Cardiac septum (tissue), 1 donor: Measurements from ENCODE around the gene SLC35A2. TPM values are rescaled to one million over a fixed set of nuclear protein-coding genes. Genes with fewer than 3 reads are reported as not detected.

Source experiments
- DNase-seq: peaks from one replicate; pipeline ENCODE4 v3.0.0-alpha.2; 2020; ENCODE audit warnings: low spot score
- intact Hi-C: fragments of 100-400 bp; cut with DNase I; formaldehyde crosslinking; loops from one replicate; pipeline ENCODE4 v1.14.0; 2022
- total RNA-seq: library from RNA; stranded (reverse); fragmentation: NEBNext Ultra II Directional; extraction: Animal tissue kit (Norgen Biotek cat#: 25700); gene quantifications from one replicate; pipeline ENCODE4 v1.2.1, GENCODE V29; 2021
- donor health status: DM: no; HTN: no; CAD: no.

SLC35A2 gene
- total RNA-seq, 1 donor from 2014 or later: 13.0 TPM

- DNase-seq: no peak
- intact Hi-C loops: no loop called here
These were observed 23.3 kb upstream of the SLC35A2 start for GRCh38 chrX:48934581-48935300.

GRCh38 chrX:48933757-48934156 is 22.3 kb upstream of the SLC35A2 start:
- intact Hi-C loops: no loop called here
- no peak for DNase-seq

DNA sequence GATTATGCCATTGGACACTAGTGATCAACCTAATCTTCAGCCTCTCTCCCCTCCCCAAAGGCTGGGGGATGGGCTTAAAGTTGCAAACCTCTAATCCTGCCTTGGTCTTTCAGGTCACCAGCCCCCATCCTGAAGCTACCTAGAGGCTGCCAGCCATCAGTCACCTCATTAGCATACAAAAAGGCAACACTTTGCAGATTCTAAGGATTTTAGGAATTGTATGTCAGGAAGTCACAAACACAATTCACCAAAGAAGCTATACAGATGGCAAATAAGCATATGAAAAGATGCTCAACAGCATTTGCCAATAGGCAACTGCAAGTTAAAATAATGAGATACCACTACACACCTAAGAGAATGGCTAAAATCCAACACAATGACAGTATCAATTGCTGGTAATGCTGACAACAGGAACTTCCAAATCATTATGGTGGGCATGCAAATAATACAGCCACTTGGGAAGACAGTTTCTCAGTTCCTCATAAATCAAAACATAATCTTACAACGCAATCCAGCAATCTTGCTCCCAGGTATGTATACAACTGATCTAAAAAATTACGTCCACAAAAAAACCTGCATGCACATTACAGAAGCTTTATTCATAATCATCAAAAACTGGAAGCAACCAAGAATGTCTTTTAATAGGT is 16.4 kb upstream of the SLC35A2 start:
- intact Hi-C loops: no loop called here

GRCh38 chrX:48927123-48927522 is 15.7 kb upstream of the SLC35A2 start:
- intact Hi-C loops: no loop called here
- no peak for DNase-seq

More for the DNA sequence above, 16.4 kb upstream of the SLC35A2 start:
- no peak for DNase-seq

DNA sequence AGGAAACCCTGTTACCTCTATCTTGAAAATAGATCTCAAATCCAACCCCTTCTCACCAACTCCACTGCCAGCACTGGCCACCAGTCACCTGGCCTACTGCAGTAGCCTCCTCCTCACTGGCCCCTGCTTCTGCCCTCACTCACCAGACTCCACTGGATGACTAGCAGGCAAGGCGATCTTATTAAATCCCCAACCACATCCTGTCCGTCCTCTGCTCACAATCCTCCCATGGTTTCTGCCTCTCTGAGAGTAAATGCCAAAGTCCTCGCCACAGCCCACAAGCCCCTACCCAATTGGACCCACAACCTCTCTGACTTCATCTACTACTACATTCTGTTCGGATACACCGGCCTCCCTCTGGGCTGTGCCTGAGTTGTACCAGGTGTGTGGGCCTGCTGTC is 12.8 kb upstream of the SLC35A2 start:
- no peak for DNase-seq
- intact Hi-C loops: no loop called here

DNA sequence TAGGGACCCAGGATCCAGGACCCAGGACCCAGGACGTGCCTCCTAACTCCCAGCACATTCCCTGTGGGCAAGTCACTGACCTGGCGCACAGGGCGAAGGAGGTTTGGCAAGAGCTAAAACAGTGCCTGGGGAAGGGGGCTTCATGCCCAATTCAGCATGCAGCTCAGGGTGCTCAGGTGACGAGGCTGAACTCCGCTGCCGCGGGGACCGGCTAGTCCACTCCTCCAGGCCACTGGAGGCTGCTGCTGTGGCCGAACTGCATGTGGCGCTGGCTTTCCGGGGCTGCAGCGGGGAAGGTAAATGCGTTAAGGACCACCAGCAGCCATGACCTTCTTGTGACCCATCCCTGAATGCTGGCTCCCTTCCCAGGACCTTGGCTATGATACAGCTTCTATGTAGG is 12.3 kb upstream of the SLC35A2 start:
- intact Hi-C loops: no loop called here
- no peak for DNase-seq

DNA sequence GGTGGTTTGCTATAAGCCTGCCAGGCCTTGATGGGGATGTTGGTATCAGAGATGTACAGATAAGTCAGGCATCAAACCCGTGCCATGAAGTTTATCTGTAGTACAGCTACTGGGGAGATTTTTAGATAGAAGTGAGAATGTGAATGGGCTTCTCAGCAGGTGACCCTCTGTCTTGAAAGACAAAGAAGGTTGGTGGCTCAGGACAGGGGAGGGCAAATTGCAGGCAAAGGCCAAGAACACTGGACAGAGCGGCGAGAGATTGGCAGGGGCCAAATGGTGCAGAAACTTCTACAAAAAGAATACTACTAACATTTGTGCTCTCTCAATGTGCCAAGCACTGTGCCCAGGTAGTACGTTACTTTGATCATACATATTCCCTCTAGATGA is 9.3 kb upstream of the SLC35A2 start:
- no peak for DNase-seq
- intact Hi-C loops: no loop called here

- intact Hi-C loops: loop anchor here (5.0 to 10.0 kb wide), 2 partner anchors 37 to 275 kb away; partner anchors contain the start of gene OTUD5
- DNase-seq: no peak
These were observed 8.7 kb upstream of the SLC35A2 start for GRCh38 chrX:48919947-48920717.

DNA sequence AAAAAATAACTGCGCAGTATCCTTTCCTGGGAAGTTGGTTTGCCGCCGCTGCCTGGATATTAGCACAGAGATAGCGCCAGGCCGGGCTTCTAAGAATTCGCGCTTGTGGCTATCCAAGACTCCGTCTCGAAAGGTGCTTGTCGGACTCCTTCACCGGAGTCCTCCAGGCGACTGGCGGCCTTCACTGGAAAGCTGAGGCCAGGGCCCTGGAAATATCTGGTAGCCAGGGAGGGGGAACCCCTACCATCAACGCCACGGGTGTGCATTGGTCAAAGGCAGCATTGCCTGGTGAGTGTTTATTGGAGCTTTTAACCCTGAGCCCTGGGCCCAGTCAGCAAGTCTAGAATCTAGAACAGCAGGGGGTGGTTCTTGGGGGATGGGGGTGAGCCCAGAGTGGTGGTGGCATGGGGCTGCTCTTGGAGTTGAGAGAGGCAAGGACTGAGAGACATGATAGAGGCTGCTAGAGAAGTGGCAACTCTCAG is 8.0 kb upstream of the SLC35A2 start:
- intact Hi-C loops: loop anchor here (5.0 to 10.0 kb wide), 2 partner anchors 38 to 275 kb away; partner anchors contain the start of gene OTUD5
- DNase-seq: no peak

- DNase-seq: peak; percentile 95
- intact Hi-C loops: loop anchor here (5.0 to 10.0 kb wide), 2 partner anchors 39 to 274 kb away; partner anchors contain the start of gene OTUD5
These were observed 7.3 kb upstream of the SLC35A2 start, which contains the start of gene PIM2 for GRCh38 chrX:48918643-48919340. PIM2 (minus strand) TSS chrX:48919024; CDS start chrX:48918834, 190 bp downstream.

DNA sequence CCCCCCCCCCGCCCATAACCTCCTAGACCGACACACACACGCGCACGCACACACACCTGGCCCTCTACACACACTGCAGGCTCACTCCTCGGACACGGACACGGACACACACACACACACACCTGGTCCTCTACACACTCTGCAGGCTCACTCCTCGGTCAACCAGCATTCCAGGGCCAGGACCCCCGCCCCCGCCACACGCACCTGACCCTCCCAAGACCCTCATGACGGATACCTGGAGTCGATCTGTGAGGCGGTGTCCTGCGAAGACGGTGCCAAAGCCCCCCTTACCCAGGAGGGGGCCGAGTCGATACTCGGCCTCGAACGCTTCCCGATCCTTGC is 6.8 kb upstream of the SLC35A2 start:
- intact Hi-C loops: loop anchor here (5.0 to 10.0 kb wide), 2 partner anchors 39 to 273 kb away; partner anchors contain the start of gene OTUD5

GRCh38 chrX:48917139-48918001 is 5.9 kb upstream of the SLC35A2 start:
- peak; percentile 94 for DNase-seq

More for the DNA sequence above, 6.8 kb upstream of the SLC35A2 start:
- DNase-seq: no peak

GRCh38 chrX:48914593-48915493 is 3.4 kb upstream of the SLC35A2 start:
- intact Hi-C loops: loop anchor here (5.0 to 10.0 kb wide), 3 partner anchors 42 to 270 kb away; partner anchors contain the start of gene OTUD5

More at GRCh38 chrX:48917139-48918001, 5.9 kb upstream of the SLC35A2 start:
- intact Hi-C loops: loop anchor here (5.0 to 10.0 kb wide), 2 partner anchors 40 to 273 kb away; partner anchors contain the start of gene OTUD5

GRCh38 chrX:48913605-48914366 is 2.3 kb upstream of the SLC35A2 start:
- intact Hi-C loops: loop anchor here (5.0 to 10.0 kb wide), 2 partner anchors 176 to 269 kb away; no protein-coding TSS in a partner anchor
- DNase-seq: no peak

More at GRCh38 chrX:48914593-48915493, 3.4 kb upstream of the SLC35A2 start:
- no peak for DNase-seq

DNA sequence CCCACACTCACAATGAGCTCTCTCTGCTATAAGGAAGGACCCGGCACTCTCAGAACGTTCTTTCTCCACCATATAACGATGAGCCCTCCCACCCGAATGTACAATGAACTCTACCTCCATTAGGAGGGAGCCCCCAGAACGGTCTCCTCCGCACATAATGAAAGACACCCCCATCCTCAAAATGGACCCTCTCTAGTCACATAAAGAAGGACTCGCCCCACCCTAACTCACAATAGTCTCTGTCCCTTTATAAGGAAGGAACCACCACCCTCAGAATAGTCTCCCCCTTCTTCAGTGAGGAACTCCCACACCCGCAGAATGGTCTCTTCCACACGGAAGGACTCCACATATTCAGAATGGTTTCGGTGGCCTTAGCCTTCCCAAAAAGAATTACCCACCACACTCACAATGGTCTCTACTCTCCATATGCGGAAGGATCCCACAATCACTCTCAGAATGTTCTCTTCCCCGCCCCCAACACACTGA is 477 bp downstream of the SLC35A2 start:
- intact Hi-C loops: loop anchor here (5.0 to 10.0 kb wide), 2 partner anchors 174 to 266 kb away; no protein-coding TSS in a partner anchor

GRCh38 chrX:48909703-48910294 is 1.6 kb downstream of the SLC35A2 start:
- no peak for DNase-seq
- intact Hi-C loops: loop anchor here (5.0 to 10.0 kb wide), 2 partner anchors 172 to 265 kb away; no protein-coding TSS in a partner anchor

More for the DNA sequence above, 477 bp downstream of the SLC35A2 start:
- DNase-seq: no peak
